OCI-LY3 (cell line): Measurements from ENCODE around the gene SVIL.

ENCODE experiments used
- H2AFZ ChIP-seq: fragments of 200-600, 300-600 bp; shearing (Covaris generic); 2 replicates; pipeline ENCODE4 v1.6.0; 2014; ENCODE audit warnings: antibody characterized with exemption, low read depth, low read length
- H3K27ac ChIP-seq: fragments of 200-600, 300-600 bp; sonication (generic); 2 replicates; pipeline ENCODE4 v1.5.1; 2014; ENCODE audit warnings: mild to moderate bottlenecking, low read length, moderate library complexity, mixed read lengths
- H3K27me3 ChIP-seq: fragments of 200-600, 300-600 bp; sonication (generic); 2 replicates; pipeline ENCODE4 v1.6.1; 2014; ENCODE audit warnings: low read depth, low read length, mixed read lengths
- H3K36me3 ChIP-seq: fragments of 200-600, 300-600 bp; sonication (generic); replicated peaks from 2 replicates; pipeline ENCODE3; 2014; ENCODE audit warnings: low read depth, low read length, mixed read lengths
- H3K4me1 ChIP-seq: fragments of 300-600, 200-600 bp; sonication (generic); 2 replicates; pipeline ENCODE4 v1.6.1; 2014; ENCODE audit warnings: low read length, mixed read lengths
- H3K4me2 ChIP-seq: fragments of 200-600, 300-600 bp; sonication (generic); 2 replicates; pipeline ENCODE4 v1.6.1; 2014; ENCODE audit warnings: low read length, mixed read lengths
- H3K4me3 ChIP-seq: fragments of 300-600, 200-600 bp; sonication (generic); 2 replicates; pipeline ENCODE4 v1.5.1; 2014; ENCODE audit warnings: antibody characterized with exemption, mild to moderate bottlenecking, low read length, moderate library complexity
- H3K79me2 ChIP-seq: fragments of 300-600, 200-600 bp; shearing (Covaris generic); 2 replicates; pipeline ENCODE4 v1.6.1; 2014; ENCODE audit warnings: mild to moderate bottlenecking, low read length, mixed read lengths
- H3K9ac ChIP-seq: fragments of 300-600, 200-600 bp; shearing (Covaris generic); 2 replicates; pipeline ENCODE4 v1.6.0; 2014; ENCODE audit warnings: mild to moderate bottlenecking, low read length, moderate library complexity
- H3K9me3 ChIP-seq: fragments of 200-600, 300-600 bp; shearing (Covaris generic); 2 replicates; pipeline ENCODE4 v1.6.1; 2014; ENCODE audit warnings: low read length, mixed read lengths; ENCODE audit not compliant: insufficient read depth
- H4K20me1 ChIP-seq: fragments of 200-600, 300-600 bp; sonication (generic); 2 replicates; pipeline ENCODE4 v1.6.1; 2016; ENCODE audit warnings: low read length, mixed read lengths; ENCODE audit not compliant: insufficient read depth
- CTCF ChIP-seq: fragments of 200-600, 300-600 bp; sonication (generic); IDR thresholded peaks from 2 replicates; pipeline ENCODE4 v1.5.1; 2014; ENCODE audit warnings: antibody characterized with exemption, low read length, low read depth
- EZH2phosphoT487 ChIP-seq: fragments of 200-600 bp; shearing (Covaris generic); IDR thresholded peaks from 2 replicates; pipeline ENCODE4 v1.6.1; 2018; ENCODE audit warnings: antibody characterized with exemption, mixed run types, low read depth

The SVIL gene

DNA sequence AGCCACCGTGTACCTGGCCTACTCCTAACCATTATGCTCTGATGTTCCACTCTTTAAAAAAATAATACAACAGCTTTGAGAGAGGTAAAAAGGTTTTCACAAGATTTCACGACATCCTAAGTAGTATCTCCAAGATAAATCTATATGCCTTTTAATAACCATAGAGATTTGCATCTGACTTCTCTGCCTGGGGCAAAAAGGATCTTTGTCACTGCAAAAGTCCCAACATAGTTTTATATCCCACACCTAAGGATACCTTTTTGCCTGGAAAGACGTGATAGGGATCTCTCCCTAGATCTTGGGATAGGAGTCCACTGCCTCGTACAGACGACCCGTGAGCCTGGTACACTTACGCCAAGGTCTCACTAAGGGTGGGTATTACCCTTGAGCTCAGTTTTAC lies 31.4 kb upstream of the SVIL start:
- Histone ChIP-seq H3K4me3 (no peak overlapping the region), H3K36me3 (no peaks in the 10 kb centered on the region), H3K9me3 (no peaks in the 10 kb centered on the region), H3K4me1 (no peaks in the 10 kb centered on the region), H4K20me1 (no peaks in the 10 kb centered on the region), H3K9ac (no peak overlapping the region), H3K4me2 (no peak overlapping the region), H3K27me3 (peaks cover 8% of the 10 kb centered on the region), H2AFZ (no peak overlapping the region), H3K79me2 (no peaks in the 10 kb centered on the region), H3K27ac (no peak overlapping the region)
- TF ChIP-seq CTCF (no peak), EZH2phosphoT487 (no peak)

- Histone ChIP-seq H3K27me3 (peaks cover 10% of the 10 kb centered on the region), H2AFZ (no peak overlapping the region), H4K20me1 (peaks cover 13% of the 10 kb centered on the region; the same call in 1 of the 2 replicates), H3K9ac (no peak overlapping the region), H3K4me2 (no peak overlapping the region), H3K36me3 (no peaks in the 10 kb centered on the region), H3K4me1 (peaks cover 11% of the 10 kb centered on the region), H3K27ac (no peak overlapping the region), H3K4me3 (no peak overlapping the region), H3K9me3 (no peaks in the 10 kb centered on the region), H3K79me2 (no peaks in the 10 kb centered on the region)
- TF ChIP-seq EZH2phosphoT487, result no peak
- TF ChIP-seq CTCF, result no peak
Observed at GRCh38 chr10:29663718-29664117, 28.9 kb upstream of the SVIL start.

GRCh38 chr10:29658984-29659965 lies 24.5 kb upstream of the SVIL start:
- Histone ChIP-seq H3K4me3 (peak overlapping the region; percentile 31; the same call in 1 of the 2 replicates), H3K27ac (no peak overlapping the region), H3K79me2 (no peaks in the 10 kb centered on the region), H3K9me3 (peaks cover 18% of the 10 kb centered on the region; the same call in 1 of the 2 replicates), H2AFZ (no peak overlapping the region), H3K9ac (no peak overlapping the region), H3K4me1 (peaks cover 15% of the 10 kb centered on the region), H3K4me2 (peak overlapping the region; percentile 67), H3K36me3 (peaks cover 19% of the 10 kb centered on the region), H4K20me1 (peaks cover 19% of the 10 kb centered on the region; the same call in 1 of the 2 replicates), H3K27me3 (peaks cover 22% of the 10 kb centered on the region)
- TF ChIP-seq EZH2phosphoT487, result no peak; the same call in 1 of the 2 replicates
- no peak for TF ChIP-seq CTCF

DNA sequence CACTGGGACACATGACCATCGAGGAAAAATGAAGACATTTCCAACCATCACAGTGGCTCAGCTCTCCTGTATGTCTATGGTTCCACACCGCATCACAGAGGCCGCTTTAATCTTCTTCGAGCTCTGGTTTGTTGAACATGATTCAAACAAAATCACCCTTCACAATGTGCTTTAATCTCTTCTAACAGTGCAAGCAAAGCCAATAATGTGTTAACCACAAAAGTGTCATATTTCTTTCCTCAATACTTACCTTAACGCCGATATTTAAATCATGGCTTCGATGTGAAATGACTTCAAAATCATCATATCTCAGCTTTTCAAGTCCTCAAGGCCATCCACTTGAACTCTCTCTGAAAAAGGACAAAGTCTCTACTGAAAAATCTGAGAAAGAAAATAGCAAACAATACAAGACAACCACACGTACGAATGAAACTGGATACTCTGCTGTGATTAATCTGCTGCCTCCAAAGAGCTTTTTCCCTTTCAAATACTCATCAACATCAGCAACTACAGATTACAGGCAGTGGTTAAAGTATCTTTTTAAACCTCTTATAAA lies 23.0 kb upstream of the SVIL start:
- peaks cover 18% of the 10 kb centered on the region; the same call in 1 of the 2 replicates for H3K9me3 ChIP-seq
- H4K20me1 ChIP-seq, result peaks cover 19% of the 10 kb centered on the region; the same call in 1 of the 2 replicates
- no peak overlapping the region for H3K27ac ChIP-seq
- H3K9ac ChIP-seq, result no peak overlapping the region
- H3K79me2 ChIP-seq, result no peaks in the 10 kb centered on the region
- no peak overlapping the region for H2AFZ ChIP-seq
- no peak overlapping the region for H3K4me3 ChIP-seq
- H3K4me2 ChIP-seq, result no peak overlapping the region
- H3K27me3 ChIP-seq, result peaks cover 22% of the 10 kb centered on the region
- H3K4me1 ChIP-seq, result peaks cover 15% of the 10 kb centered on the region
- TF ChIP-seq EZH2phosphoT487 (no peak), CTCF (no peak)
- H3K36me3 ChIP-seq, result peaks cover 19% of the 10 kb centered on the region
